Measurements from ENCODE around the gene ZCCHC14.

ZCCHC14 gene

DNA sequence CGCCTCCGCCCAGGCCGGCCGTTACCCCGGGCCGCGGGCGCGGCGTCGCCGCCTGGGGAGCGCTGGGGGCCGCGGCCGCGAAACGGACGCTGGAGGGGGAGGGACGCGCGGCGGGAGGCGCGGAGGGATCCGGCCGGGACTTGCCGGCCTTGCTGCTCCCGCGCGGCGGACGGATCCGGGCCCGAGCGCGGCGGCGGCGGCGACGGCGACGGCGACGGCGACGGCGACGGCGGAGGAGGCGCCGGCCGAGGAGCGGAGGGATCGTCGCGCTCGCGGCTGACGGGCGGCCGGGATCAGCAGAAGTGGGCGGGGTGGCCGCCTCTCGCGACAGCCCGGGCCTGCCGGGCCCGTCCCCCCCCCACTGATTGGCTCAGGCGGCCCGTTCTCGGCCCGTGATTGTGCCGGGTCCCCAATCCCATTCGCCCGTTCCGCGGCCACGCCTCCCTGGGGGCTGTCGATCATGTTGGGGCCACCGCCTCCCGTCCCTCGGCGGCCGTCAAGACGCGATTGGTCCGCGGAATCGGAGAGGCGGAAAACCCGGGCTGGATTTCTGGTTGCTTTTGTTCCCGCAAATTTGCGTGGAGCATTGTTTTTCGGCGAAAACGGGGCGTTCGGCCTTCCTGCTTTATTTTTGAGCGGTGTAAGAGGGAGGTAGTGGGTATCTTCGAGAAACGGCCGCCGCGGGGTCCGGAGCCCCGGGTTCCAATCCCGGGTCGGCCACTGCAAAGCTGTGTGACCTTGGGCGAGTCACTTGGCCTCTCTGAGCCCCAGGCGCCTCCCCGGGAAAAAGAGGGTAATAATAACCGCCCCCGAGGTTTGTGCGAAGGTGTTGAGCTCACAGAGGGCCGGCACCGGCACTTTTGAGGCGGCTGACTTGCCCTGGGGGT is at the start of gene ZCCHC14:
Gene ZCCHC14 (minus strand): TSS at position 304 of the 887 bp plus-strand sequence. CDS start 786 bp downstream, outside the sequence.
- DNase-seq (ENCODE audit: low read depth): peak; percentile 99

DNA sequence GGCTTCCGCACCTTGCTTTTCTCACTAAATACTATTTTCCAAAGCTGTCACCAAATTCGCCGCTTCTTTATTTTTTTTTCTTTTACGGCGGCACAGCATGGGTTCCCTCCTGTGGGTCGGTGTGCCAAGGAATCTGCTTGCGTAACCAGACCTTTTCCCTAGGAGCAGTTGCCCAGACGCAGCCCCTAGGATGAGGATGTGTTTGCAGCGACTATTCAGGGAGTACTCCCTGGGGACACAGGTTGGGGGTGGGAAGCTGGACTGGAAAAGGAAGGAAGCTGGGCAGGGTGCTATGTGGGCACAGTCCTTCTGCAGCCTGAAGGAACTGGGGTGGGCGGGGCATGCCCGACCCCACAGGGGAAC is 49.0 kb upstream of the ZCCHC14 start:
- DNase-seq (ENCODE audit: low read depth): no peak

DNA sequence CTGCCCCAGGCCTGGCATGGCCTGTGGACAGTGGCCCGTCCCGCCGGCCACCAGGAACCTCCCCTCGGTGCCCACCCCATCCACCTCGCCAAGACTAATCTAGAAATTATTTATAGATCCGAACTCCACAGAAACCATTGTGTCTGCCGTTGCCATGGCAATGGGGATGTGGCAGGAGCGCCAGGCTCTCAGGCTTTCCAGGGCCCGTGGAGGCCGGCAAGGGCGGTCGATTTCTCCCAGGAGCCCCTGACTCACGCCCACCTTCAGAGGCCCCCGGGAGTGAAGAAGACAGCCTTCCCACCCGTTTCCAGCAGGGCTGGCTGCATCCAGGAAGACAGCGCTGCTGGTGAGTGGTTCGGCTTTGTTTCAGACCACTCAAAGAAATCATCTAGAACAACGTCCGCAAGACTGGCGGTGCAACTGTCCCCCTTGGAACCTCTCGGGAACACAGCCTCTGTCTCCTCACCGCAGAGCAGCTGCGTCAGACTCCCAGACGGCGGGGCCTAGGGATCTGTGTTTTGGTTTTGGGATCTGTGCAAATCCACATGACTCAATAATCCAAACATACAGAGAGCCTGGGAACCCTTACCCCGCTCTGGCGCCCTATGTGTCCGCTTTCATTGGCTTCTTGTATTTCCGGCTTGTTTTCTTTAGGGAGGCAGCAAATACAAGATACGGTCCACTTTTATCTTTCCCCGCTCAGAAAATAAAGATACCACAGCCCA is 48.5 kb upstream of the ZCCHC14 start:
- no peak for DNase-seq (ENCODE audit: low read depth)

DNA sequence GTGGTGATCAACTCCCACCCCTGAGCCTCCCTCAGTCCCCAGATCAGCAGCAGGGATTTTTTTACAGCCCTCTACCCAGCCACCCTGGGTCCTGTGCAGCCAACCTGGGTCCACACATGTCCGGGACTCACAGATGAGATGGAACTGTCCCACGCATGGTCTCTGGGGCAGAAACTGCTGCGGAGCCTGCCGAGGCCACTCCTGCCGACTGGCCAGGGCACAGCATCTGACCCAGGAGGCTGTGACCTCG is 48.0 kb upstream of the ZCCHC14 start:
- DNase-seq (ENCODE audit: low read depth): no peak

DNA sequence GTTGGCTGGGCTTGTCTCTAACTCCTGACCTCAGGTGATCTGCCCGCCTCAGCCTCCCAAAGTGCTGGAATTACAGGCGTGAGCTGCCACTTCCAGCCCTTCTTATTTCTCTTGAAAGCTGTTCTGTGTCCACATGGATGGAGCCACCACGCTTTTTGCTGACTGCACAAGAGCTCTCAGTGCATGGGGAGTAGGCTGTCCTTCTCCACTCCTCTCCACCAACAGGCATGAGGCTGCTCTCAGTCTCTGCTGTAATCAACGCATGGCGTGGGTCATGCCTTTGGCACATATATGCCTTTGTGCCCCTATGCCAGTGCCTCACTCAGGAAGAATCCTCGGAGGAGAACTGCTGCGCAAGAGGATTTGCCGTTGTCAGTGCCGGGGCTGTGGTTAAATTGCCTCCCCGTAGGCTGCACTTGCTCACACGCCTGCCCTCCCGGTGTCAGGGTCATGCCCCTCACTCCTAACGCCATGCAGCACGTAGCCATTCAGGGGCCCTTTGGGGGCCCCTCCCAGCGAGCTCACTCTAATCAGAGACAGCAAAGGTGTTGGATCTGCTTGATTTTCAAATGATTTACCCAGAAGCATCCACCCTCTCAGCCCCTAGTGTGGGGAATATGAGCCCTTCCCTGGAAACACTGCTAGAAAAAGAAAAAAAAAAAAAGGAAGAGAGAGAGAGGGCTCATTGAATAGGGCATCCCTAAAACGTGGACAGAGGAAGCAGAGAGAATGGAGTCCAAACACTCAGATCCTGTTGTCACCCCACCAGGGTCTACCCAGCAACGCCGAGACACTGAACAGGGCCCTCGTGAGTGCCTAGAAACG is 47.5 kb upstream of the ZCCHC14 start:
- DNase-seq (ENCODE audit: low read depth): no peak

DNA sequence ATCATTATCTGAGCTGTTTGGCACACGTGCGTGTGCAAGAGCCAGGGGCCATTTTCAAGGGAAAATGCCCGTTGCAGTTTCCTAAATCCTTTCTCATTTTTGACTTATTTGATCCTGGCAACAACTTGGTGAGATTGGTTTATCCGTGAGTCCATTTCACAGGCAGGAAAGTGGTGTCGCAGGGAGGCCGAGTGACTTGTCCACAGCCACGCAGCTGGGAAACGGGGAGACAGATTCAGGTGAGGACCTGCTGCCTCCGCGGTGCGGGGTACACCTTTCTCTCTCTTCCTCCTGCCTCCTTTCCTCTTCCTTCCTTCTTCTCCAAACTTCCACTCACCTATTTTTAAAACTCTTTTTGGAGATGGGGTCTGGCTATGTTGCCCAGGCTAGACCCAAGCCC is 46.3 kb upstream of the ZCCHC14 start:
- no peak for DNase-seq (ENCODE audit: low read depth)

GRCh38 chr16:87538594-87538993 is 45.8 kb upstream of the ZCCHC14 start:
- DNase-seq (ENCODE audit: low read depth): no peak

- no peak for DNase-seq (ENCODE audit: low read depth)
Observed at GRCh38 chr16:87538160-87538559, 45.3 kb upstream of the ZCCHC14 start.

GRCh38 chr16:87536795-87537142 is 43.9 kb upstream of the ZCCHC14 start:
- no peak for DNase-seq (ENCODE audit: low read depth)

DNA sequence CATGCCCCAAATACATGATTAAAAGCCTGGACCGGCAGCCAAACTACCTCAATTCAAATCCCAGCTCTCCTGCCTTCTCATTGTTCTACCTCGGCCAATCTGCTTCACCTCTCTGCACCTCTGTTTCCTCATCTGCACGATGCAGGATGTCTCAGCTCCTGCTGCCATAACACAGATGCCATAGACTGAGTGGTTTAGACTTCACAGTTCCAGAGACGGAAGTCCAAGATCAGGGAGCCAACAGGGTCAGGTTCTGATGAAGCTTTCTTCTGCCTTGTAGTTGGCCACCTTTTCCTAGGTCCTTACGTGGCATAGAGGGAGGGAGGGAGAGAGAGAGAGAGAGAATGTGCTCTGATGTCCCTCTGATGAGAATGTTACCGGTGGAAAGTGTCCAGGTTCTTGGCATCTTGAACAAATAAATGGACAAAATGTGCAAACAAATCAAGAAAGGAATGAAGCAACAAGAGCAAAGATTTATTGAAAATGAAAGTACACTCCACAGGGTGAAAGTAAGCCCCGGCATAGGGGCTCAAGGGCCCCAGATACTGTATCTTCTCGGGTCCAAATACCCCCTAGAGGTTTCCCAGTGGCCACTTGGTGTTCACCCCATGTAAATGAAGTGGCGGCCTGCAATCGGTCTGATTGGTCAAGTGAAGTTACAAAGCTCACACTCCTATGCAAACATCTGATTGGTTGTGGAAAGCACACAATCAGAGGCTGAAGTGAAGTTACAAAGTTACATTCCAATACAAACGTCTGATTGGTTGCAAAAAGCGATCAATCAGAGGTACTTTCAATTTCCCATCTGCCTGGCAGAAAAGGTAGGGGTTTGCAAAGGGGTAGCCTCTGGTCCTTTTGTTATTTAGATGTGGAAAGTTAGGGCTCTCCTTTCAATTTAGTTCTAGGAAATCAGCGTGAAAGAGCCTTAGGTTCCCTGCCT is 43.3 kb upstream of the ZCCHC14 start:
- no peak for DNase-seq (ENCODE audit: low read depth)

GRCh38 chr16:87535457-87535854 is 42.6 kb upstream of the ZCCHC14 start:
- DNase-seq (ENCODE audit: low read depth): no peak

DNA sequence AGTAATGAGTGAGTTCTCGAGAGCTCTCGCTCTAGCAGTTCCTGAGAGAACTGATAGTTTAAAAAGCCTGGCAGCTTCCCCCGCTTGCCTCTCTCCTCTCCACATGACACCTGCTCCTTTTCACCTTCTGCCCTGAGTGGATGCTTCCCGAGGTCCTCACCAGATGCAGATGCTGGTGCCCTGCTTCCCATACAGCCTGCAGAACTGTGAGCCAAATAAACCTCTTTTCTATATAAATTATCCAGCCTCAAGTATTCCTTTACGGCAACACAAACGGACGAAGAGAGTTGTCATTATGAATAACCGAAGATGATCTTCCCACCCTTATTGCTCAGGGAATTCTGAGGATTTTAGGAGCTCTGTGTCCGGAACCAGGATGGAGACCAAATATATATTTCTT is 41.9 kb upstream of the ZCCHC14 start:
- DNase-seq (ENCODE audit: low read depth): no peak

GRCh38 chr16:87534030-87534653 is 41.3 kb upstream of the ZCCHC14 start:
- no peak for DNase-seq (ENCODE audit: low read depth)

GRCh38 chr16:87533061-87533460 is 40.2 kb upstream of the ZCCHC14 start:
- DNase-seq (ENCODE audit: low read depth): no peak

GRCh38 chr16:87531418-87531817 is 38.6 kb upstream of the ZCCHC14 start:
- DNase-seq (ENCODE audit: low read depth): no peak

- DNase-seq (ENCODE audit: low read depth): no peak
Observed at GRCh38 chr16:87528690-87529579, 36.1 kb upstream of the ZCCHC14 start.

- DNase-seq (ENCODE audit: low read depth): no peak
Observed at GRCh38 chr16:87527055-87527724, 34.4 kb upstream of the ZCCHC14 start.

DNA sequence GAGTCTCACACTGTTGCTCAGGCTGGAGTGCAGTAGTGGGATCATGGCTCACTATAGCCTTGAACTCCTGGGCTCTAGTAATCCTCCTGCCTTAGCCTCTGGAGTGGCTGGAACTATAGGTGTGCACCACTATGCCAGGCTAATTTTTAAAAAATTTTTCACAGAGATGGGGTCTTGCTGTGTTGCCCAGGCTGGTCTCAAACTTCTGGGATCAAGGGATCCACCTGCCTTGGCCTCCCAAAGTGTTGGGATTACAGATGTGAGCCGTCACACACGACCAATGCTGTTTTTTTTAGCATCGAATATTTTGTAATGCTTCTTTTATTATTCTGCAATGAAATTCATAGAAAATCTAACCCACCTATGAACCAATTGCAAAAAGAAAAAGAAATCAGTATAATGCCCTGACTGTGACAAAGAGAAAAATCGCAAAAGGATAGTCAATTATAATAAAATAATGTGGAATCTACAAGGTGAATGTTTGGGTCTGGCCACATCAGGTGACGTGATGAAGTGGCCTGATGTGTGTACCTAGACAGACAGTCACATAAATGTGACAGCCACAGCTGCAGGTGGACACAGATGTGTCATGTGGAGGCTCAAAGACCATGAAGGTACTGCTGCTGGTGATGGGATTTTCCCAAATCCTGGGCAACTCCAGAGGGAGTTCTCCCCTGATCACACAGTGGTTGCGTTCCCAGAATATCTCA is 33.6 kb upstream of the ZCCHC14 start:
- DNase-seq (ENCODE audit: low read depth): no peak

DNA sequence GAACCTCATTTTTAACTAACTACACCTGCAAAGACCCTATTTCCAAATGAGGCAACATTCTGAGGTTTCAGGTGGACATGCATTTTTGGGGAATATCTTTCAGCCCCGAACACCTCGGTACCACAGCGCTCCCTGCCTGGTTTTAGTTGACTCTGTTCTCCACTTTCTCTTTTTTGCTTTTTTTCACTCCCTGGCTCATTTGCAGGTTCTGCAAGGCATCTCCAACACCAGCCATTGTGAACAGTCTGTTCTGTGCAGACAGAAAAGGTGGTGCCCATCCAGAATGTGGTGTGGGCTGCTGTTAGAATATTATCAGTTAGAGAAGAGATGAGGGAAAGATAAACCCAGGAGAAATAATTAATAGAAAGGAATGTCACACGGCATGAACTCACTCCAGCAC is 32.5 kb upstream of the ZCCHC14 start:
- no peak for DNase-seq (ENCODE audit: low read depth)
